ENCODE results near the gene ALOX5.
"Not testable (repeated sequence)": the region's sequence is repeated elsewhere in the genome, so short reads cannot be mapped to it uniquely, and the experiment has no call there.

Gene ALOX5

GRCh38 chr10:45410489-45410806 lies 36.4 kb downstream of the ALOX5 start:
- DNase-seq (ENCODE audit: low read depth): no peak
- TF ChIP-seq CTCF (IDR thresholded peaks at IDR 0.05; ENCODE audit: insufficient read depth, low read depth, low read length, missing control alignments): no peak
- H3K4me3 ChIP-seq (ENCODE audit: low read depth, low read length): no peak overlapping the region

GRCh38 chr10:45410807-45411606 lies 37.0 kb downstream of the ALOX5 start:
- no peak for DNase-seq (ENCODE audit: low read depth)
- TF ChIP-seq CTCF (IDR thresholded peaks at IDR 0.05; ENCODE audit: insufficient read depth, low read depth, low read length, missing control alignments): no peak

GRCh38 chr10:45411607-45411940 lies 37.6 kb downstream of the ALOX5 start:
- no peak for DNase-seq (ENCODE audit: low read depth)
- no peak overlapping the region for H3K4me3 ChIP-seq (ENCODE audit: low read depth, low read length)
- no peak for TF ChIP-seq CTCF (IDR thresholded peaks at IDR 0.05; ENCODE audit: insufficient read depth, low read depth, low read length, missing control alignments)

More at GRCh38 chr10:45410807-45411606, 37.0 kb downstream of the ALOX5 start:
- no peak overlapping the region for H3K4me3 ChIP-seq (ENCODE audit: low read depth, low read length)

GRCh38 chr10:45415062-45415461 lies 41.0 kb downstream of the ALOX5 start:
- not testable (repeated sequence) for H3K4me3 ChIP-seq (ENCODE audit: low read depth, low read length)

GRCh38 chr10:45416603-45417002 lies 42.6 kb downstream of the ALOX5 start:
- no peak overlapping the region for H3K4me3 ChIP-seq (ENCODE audit: low read depth, low read length)
- DNase-seq (ENCODE audit: low read depth): no peak
- TF ChIP-seq CTCF (IDR thresholded peaks at IDR 0.05; ENCODE audit: insufficient read depth, low read depth, low read length, missing control alignments): no peak

More at GRCh38 chr10:45415062-45415461, 41.0 kb downstream of the ALOX5 start:
- not testable (repeated sequence) for DNase-seq (ENCODE audit: low read depth)

- no peak overlapping the region for H3K4me3 ChIP-seq (ENCODE audit: low read depth, low read length)
Measured at GRCh38 chr10:45417746-45418145, 43.7 kb downstream of the ALOX5 start.

GRCh38 chr10:45418417-45418848 lies 44.4 kb downstream of the ALOX5 start:
- TF ChIP-seq CTCF (IDR thresholded peaks at IDR 0.05; ENCODE audit: insufficient read depth, low read depth, low read length, missing control alignments): no peak
- peak overlapping the region; percentile 86 for H3K4me3 ChIP-seq (ENCODE audit: low read depth, low read length)
- DNase-seq (ENCODE audit: low read depth): no peak

More at GRCh38 chr10:45417746-45418145, 43.7 kb downstream of the ALOX5 start:
- no peak for TF ChIP-seq CTCF (IDR thresholded peaks at IDR 0.05; ENCODE audit: insufficient read depth, low read depth, low read length, missing control alignments)
- DNase-seq (ENCODE audit: low read depth): peak; percentile 28
